ENCODE results near the gene CERS6.

DNA sequence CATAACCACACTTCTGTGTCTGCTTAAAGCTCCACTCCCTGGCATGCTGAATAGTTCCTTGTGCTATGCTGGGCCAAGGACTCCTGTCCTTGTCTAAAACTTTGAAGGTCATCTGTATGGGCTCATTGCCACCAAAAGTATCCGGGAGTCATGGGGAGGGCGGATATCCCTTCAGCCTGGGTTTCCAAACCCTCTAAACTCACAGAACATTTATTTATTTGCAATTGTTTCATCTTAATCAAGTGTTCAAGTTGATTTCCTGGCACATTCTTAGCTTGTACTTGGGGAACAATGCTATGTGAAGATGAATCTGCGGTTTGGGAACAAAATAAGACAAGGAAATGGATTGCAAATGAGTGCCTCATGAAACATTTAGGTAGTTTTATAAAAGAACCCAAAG is 348.1 kb downstream of the CERS6 start:
- TF ChIP-seq, protein P1, sequence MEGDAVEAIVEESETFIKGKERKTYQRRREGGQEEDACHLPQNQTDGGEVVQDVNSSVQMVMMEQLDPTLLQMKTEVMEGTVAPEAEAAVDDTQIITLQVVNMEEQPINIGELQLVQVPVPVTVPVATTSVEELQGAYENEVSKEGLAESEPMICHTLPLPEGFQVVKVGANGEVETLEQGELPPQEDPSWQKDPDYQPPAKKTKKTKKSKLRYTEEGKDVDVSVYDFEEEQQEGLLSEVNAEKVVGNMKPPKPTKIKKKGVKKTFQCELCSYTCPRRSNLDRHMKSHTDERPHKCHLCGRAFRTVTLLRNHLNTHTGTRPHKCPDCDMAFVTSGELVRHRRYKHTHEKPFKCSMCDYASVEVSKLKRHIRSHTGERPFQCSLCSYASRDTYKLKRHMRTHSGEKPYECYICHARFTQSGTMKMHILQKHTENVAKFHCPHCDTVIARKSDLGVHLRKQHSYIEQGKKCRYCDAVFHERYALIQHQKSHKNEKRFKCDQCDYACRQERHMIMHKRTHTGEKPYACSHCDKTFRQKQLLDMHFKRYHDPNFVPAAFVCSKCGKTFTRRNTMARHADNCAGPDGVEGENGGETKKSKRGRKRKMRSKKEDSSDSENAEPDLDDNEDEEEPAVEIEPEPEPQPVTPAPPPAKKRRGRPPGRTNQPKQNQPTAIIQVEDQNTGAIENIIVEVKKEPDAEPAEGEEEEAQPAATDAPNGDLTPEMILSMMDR (IDR thresholded peaks at IDR 0.05): no peak
- no peak for TF ChIP-seq POLR2A (IDR thresholded peaks at IDR 0.05)
